Measurements from ENCODE around the gene NLRC3.
"Not testable (repeated sequence)": the region's sequence is repeated elsewhere in the genome, so short reads cannot be mapped to it uniquely, and the experiment has no call there.

Gene NLRC3

DNA sequence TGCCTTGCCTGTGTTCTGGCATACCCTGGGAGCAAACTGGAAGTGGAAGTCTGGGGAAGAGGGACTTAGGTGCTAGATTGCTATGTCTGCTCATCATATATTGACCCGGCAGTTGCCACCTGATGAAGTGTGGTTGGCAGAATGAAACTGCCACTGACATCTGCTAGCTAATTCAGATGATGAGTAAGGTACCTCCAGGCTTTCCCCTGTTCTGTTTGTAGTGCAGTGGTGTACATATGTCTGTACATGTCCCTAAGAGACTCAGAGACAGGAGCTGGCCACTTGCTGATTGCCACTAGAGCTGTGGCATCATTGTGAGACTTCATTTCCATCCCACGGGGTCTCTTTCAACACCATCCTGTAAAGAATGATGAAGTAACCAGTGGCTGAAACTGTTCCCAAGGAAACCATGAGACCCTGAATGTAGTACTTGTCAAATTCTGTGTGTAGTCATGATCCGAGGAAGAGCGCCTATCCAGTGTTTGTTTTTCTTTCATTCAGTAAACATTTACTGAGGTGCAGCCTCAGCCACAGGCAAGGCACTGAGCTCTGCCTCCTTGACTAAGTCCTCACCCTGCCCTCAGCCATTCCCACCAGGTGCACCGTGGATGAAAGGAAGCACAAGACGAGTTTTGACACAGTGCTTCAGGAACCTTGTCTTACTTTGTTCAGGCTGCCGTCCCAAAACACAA lies 63.2 kb downstream of the NLRC3 start:
- no peak for DNase-seq (ENCODE audit: low spot score)

DNA sequence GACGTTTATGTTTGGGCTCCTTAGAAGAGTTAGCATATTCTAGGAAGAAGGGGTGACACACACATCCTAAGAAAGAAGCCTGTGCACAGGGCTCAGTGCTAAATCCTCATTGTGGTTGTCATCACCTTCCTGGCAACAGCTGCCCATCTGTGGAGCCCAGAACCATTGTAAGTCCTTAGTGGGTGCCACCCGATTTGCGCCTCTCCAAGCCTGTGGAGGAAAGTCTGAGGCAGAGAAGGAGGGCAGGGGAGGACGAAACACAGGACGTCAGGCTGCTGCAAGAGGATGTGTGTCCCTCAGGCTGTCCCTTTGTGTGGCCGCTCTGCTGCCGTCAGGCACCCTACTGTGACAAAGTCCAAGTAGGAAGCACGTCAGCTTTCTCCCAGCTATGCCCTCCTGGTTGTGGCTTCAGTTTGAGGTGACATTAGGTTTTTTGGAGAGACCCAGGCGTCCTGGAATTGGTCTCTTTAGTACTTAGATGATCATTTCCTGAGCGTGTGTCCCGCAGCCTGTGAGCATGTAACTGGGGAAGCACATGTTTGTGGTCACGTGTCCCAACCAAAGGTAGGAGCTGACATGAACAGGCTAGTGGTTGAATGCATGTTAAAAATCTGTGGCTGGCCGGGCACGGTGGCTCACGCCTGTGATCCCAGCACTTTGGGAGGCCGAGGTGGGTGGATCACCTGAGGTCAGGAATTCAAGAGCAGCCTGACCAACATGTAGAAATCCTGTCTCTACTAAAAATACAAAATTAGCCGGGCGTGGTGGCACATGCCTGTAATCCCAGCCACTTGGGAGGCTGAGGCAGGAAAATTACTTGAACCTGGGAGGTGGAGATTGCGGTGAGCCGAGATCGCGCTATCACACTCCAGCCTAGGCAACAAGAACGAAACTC lies 65.7 kb downstream of the NLRC3 start:
- DNase-seq (ENCODE audit: low spot score) = no peak

DNA sequence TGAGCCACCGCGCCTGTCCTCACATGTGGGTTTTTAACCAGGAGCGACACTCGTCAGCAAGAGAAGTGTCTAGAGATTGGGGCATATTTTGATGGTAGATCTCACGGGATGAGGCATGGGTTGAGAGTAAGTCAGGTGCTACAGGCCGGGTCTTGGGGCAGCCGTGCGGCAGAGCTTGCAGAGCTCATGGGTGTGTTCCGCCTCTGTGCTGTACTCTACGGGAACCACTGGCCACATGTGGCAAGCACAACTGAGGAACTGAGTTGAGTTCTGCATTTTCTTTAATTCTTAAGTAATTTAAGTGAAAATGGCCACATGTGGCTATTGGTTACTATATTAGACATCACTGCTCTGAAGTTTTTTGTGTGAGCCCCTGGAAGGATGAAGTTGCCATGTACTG lies 66.8 kb downstream of the NLRC3 start:
- no peak for DNase-seq (ENCODE audit: low spot score)

DNA sequence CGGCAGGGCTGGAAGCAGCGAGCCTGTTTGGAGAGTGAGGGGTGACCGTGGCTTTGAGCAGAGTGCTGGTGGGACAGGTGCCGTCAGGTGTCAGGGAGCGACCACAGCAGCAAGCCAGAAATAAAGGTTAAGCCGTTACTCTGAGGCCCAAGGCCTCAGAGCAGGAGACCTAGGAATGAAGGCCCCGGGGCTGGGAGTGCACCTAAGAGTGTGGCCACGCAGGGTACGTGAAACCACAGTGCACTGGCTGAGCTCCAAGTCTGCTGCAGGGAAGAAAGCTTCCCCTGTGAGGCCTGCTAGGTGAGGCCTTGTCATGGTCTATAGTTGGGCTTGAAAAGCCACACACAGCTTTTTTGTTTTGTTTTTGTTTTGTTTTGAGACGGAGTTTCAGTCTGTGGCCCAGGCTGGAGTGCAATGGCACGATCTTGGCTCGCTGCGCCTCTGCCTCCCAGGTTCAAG lies 67.7 kb downstream of the NLRC3 start:
- DNase-seq (ENCODE audit: low spot score) = no peak

DNA sequence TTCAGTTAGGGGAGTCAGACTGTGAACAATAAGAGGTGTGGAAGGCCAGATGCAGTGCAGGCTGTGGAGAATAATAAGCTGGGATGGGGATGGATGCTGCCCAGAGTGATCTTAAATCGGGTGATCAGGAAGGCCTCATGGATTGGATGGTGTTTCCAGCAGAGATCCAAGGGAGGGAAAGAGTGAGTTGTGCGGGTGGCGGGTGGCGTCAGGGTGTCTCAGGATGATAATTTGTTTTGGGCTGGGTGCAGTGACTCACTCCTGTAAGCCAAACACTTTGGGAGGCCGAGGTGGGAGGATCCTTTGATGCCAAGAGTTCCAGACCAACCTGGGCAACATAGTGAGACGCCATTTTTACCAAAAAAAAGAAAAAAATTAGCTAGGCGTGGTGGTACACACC lies 68.5 kb downstream of the NLRC3 start:
- no peak for DNase-seq (ENCODE audit: low spot score)

DNA sequence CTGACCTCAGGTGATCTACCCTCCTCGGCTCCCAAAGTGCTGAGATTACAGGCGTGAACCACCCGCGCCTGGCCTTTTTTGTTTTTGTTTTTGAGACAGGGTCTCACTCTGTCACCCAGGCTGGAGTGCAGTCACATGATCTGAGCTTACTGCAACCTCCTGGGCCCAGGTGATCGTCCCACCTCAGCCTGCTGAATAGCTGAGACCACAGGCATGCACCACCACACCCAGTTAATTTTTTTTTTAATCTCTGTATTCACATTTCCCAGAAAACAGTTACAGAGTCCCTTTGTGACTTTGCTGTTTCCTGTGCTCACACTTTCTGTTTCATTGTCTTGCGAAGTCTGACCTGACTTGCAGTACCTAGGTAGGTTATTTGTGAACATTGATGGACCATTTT lies 73.7 kb downstream of the NLRC3 start:
- DNase-seq (ENCODE audit: low spot score) = no peak

DNA sequence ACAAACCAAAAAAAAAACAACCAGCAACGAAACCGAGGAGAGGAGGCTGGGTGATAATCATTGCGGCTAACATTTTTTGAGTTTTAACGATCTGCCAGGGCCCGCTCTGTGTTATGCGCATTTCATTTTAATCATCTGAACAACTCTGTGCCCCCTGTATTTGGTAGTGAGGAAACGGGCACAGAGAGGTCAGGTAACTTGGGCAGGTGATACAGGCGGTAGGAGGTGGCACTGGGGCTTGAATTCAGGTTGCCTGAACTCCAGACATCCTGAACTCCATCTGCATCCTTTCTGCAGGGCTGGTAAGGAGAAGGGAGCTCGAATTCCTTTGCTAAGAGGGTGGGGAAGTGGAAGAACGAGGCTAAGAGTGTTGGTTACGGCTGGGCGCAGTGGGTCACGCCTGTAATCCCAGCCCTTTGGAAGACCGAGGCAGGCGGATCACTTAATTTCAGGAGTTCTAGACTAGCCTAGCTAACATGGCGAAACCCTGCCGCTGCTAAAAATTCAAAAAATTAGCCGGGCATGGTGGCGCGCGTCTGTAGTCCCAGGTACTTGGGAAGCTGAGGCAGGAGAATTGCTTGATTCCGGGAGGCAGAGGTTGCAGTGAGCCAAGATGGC lies 75.3 kb downstream of the NLRC3 start:
- no peak for DNase-seq (ENCODE audit: low spot score)

DNA sequence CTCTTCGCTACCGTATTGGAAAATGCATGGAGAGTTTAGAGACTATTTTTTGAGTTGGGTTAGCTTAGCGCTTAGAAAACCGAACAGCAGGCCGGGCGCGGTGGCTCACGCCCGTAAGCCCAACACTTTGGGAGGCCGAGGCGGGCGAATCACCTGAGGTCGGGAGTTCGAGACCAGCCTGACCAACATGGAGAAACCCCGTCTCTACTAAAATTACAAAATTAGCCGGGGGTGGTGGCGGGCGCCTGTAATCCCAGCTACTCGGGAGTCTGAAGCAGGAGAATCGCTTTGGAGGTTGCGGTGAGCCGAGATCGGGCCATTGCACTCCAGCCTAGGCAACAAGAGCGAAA lies 75.8 kb downstream of the NLRC3 start:
- not testable (repeated sequence) for DNase-seq (ENCODE audit: low spot score)

DNA sequence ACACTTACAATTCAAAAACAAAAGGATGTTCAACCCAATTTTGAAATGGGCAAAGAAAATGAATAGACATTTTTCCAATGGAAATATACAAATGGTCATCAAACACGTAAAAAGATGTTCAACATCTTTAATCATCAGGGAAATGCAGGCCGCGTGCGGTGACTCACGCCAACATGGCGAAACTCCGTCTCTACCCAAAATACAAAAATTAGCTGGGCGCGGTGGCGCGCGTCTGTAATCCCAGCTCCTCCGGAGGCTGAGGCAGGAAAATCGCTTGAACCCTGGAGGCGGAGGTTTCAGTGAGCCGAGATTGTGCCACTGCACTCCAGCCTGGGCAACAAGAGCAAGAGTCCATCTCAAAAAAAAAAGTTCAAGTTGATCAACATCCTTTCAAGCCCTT lies 78.2 kb downstream of the NLRC3 start:
- DNase-seq (ENCODE audit: low spot score) = no peak

DNA sequence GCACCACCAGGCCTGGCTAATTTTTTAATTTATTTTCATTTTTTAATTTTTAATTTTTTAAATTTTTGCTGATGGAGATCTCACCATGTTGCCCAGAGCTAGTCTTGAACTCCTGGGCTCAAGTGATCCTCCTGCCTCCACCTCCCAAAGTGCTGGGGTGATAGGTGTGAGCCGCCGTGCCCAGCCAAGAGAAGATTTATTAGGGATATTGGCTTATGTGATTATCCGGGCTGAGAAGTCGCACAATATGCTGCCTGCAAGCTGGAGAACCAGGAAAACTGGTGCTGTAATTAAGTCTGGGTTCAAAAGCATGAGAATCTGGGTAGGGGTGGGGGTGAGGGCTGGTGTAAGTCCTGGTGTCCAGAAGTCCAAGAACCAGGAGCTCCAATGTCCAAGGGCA lies 79.4 kb downstream of the NLRC3 start:
- no peak for DNase-seq (ENCODE audit: low spot score)

DNA sequence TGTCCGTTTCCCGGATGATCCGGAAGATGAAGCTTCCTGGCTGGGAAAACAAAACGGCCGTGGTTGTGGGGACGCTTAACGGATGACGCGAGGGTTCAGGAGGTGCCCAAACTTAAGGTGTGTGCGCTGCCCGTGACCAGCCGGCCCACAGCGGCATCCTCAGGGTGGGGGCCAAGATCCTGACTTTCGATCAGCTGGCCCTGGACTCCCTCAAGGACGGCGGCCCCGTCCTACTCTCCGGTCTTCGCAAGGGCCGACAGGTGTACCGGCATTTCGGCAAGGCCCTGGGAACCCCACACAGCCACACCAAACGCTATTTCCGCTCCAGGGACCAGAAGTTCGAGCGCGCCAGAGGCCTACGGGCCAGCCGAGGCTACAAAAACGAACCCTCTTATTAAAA lies 80.8 kb downstream of the NLRC3 start:
- no peak for DNase-seq (ENCODE audit: low spot score)

DNA sequence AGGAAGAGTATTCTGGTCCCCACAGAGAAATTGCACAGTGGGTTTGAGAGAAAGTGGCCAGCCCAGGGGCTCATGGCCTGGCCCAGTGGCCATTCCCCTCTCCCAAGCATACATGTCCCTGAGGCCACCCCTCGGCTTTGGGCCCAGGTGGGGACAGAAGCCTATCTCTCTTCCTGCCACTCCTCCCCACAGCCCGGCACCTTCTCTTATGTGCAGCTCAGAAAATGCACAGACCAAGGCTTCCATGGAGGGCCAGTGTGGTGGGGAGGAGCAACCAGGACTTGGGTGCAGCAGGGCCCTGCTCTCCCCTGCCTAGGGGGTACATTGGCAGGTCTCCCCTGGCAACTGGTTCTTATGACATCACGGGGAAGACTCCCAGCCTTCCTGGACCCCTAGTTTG lies 82.0 kb downstream of the NLRC3 start, which contains the start of gene C16orf90:
C16orf90 (minus strand) TSS at position 314 of the 400 bp plus-strand sequence; CDS start at position 246, 68 bp downstream.
- no peak for DNase-seq (ENCODE audit: low spot score)

DNA sequence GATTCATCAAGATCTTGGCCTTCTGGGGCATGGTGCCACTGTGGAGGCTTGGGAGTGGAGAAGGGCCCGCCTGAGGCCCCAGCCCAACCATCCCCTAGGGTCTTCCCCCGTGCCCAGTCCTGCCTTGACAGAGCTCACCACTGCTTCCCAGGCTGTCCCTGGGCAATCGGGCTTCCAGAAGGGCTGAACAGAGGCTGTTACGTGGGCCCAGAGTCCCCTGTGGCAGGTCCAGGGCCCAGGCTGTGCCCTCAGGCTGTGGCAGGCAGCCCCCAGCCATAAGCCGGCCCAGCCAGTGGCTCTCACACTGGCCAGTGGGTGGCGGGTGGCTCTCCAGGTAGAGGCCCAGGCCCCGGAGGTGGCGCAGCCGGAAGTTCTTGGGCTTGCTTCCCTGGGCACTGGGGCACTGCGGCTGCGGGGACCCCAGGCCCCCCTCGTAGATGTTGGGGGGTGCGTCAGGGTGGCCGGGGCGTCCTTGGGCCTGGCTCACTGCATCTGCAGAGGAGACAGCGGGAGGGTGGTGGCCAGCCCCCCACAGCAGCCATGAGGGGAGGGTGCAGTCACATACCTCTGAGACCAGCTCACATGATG lies 82.7 kb downstream of the NLRC3 start:
- DNase-seq (ENCODE audit: low spot score) = no peak

DNA sequence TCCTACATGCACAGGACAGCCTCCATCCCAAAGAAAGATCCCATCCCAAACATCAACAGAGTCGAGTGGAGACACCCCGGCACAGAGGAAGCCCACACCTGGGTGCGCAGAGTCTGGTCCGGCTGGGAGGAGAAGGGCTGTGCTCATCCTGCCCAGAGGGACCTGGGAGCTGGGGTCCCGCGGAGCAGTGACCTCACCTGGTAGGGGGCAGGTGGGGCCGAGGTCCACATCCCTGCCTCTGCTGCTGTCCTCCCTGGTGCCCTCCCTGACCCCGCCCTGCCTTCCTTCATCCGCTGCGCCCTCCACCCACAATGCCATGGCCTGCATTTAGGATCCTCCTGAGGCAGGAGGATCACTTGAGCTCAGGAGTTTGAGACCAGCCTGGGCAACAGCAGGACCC lies 84.8 kb downstream of the NLRC3 start:
- DNase-seq (ENCODE audit: low spot score) = no peak

DNA sequence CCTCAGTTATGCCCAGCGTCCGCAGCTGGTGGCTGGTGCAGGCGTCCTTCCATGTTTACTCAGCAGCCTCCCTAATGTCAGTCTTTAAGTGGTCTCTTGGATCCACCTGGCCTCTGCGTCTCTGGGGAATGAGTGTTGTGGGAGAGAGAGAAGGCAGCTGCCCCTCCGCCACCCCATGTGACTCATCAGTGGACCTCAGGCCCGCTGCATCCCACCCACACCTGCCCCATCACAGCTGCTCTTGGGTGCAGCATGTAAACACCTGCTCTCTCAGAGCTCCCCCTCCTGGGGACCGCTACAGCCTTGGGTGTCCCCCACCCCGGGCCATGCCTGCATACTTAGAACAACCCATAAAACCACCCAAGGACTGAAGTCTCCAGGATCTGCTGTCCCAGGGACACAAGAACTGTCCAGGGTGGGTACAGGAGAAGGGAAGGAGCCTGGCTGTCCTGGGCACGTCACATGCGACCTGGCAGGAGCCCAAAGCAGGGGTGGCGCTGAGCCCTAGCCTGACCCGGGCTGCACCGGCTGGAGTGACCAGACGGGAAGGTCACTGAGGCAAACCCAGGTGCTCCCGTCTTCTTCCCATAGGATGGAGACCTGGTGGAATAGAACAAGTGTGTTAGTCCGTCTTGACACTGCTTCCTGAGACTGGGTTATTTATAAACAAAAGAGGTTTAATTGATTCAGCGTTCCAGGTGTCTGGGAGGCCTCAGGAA lies 86.1 kb downstream of the NLRC3 start:
- no peak for DNase-seq (ENCODE audit: low spot score)

All from putamen (tissue), 1 donor.